OCI-LY7 (cell line): Measurements from ENCODE around the gene GGTLC1. TPM values are rescaled to one million over a fixed set of nuclear protein-coding genes. Genes with fewer than 3 reads are reported as not detected.

Source experiments
- BruUV-seq: library from RNA; stranded (reverse); fragments of 400-500 nt; replicated peaks from 2 replicates; lab custom pipeline; 2021; lab: Mats Ljungman, UMichigan
- CTCF ChIA-PET: fragments of 300-600 bp; sonication (Branson Sonifier 250); formaldehyde crosslinking; loops from one replicate; lab custom pipeline; 2022; ENCODE audit warnings: antibody characterized with exemption; ENCODE audit not compliant: unreplicated experiment; lab: Charles Lee
- POLR2A ChIA-PET: fragments of 300-600 bp; sonication (Branson Sonifier 250); formaldehyde crosslinking; loops from one replicate; lab custom pipeline; 2022; ENCODE audit warnings: antibody characterized with exemption; lab: Charles Lee
- DNase-seq: peaks from one replicate; pipeline ENCODE4 v3.0.0-alpha.2; 2015; ENCODE audit warnings: low spot score
- H2AFZ ChIP-seq: fragments of 200-600 bp; sonication (generic), shearing (Covaris generic); 2 replicates; pipeline ENCODE4 v1.6.1; 2014; ENCODE audit warnings: mild to moderate bottlenecking, antibody characterized with exemption, low read length, moderate library complexity
- H3K27ac ChIP-seq: fragments of 200-600 bp; sonication (generic); 2 replicates; pipeline ENCODE4 v1.5.1; 2014; ENCODE audit warnings: mixed run types, low read depth, mild to moderate bottlenecking, moderate library complexity, low read length, inconsistent platforms; ENCODE audit not compliant: poor library complexity, severe bottlenecking
- H3K36me3 ChIP-seq: fragments of 200-600 bp; sonication (generic); 2 replicates; pipeline ENCODE4 v1.6.1; 2014; ENCODE audit warnings: mild to moderate bottlenecking, antibody characterized with exemption, low read length, moderate library complexity, mixed read lengths; ENCODE audit not compliant: insufficient read depth
- H3K4me1 ChIP-seq: fragments of 200-600 bp; sonication (generic); 2 replicates; pipeline ENCODE4 v1.5.1; 2014; ENCODE audit warnings: mild to moderate bottlenecking, low read length; ENCODE audit not compliant: insufficient read depth, poor library complexity, severe bottlenecking
- H3K4me2 ChIP-seq: fragments of 200-600 bp; sonication (generic); 2 replicates; pipeline ENCODE4 v1.6.1; 2014; ENCODE audit warnings: mild to moderate bottlenecking, low read length
- H3K4me3 ChIP-seq: fragments of 200-600 bp; sonication (generic); 2 replicates; pipeline ENCODE4 v1.5.1; 2014; ENCODE audit warnings: mild to moderate bottlenecking, low read depth, low read length; ENCODE audit not compliant: poor library complexity, severe bottlenecking
- H3K79me2 ChIP-seq: fragments of 200-600 bp; sonication (generic); 2 replicates; pipeline ENCODE4 v1.6.1; 2016; ENCODE audit warnings: low read depth, mild to moderate bottlenecking, low read length, moderate library complexity, mixed read lengths; ENCODE audit not compliant: insufficient read depth
- H3K9me2 ChIP-seq: fragments of 200-600 bp; sonication (generic); 2 replicates; pipeline ENCODE4 v1.6.1; 2016; ENCODE audit warnings: mild to moderate bottlenecking, low read length, mixed read lengths; ENCODE audit not compliant: insufficient read depth
- H3K9me3 ChIP-seq: fragments of 200-600 bp; sonication (generic); 2 replicates; pipeline ENCODE4 v1.6.1; 2014; ENCODE audit warnings: mild to moderate bottlenecking, mixed run types, low read length, mixed read lengths
- H4K20me1 ChIP-seq: fragments of 200-600 bp; sonication (generic); 2 replicates; pipeline ENCODE4 v1.6.1; 2014; ENCODE audit warnings: mild to moderate bottlenecking, antibody characterized with exemption, low read length, moderate library complexity, mixed read lengths; ENCODE audit not compliant: insufficient read depth
- CTCF ChIP-seq: fragments of 200-600 bp; sonication (generic); conservative IDR thresholded peaks from 2 replicates; pipeline ENCODE4 v1.5.1; 2014; ENCODE audit warnings: mild to moderate bottlenecking, antibody characterized with exemption, low read length, moderate library complexity, mixed read lengths
- EZH2phosphoT487 ChIP-seq: fragments of 200-600 bp; sonication (generic); IDR thresholded peaks from 2 replicates; pipeline ENCODE4 v1.6.1; 2018; ENCODE audit warnings: low read depth, borderline replicate concordance, mild to moderate bottlenecking, mixed run types, antibody characterized with exemption, low read length, moderate library complexity, mixed read lengths
- intact Hi-C: fragments of 100-400 bp; cut with micrococcal nuclease; formaldehyde crosslinking; loops from one replicate; pipeline ENCODE4 v1.10.0; 2022; ENCODE audit not compliant: unreplicated experiment
- total RNA-seq, 2 experiments: library from RNA; depleted of rRNA in 1 of 2; stranded (reverse); fragments of >200 nt in 1 of 2; shearing (Covaris generic) in 1 of 2; gene quantifications; 2 replicates each; pipeline ENCODE4 v1.2.3, GENCODE V29; 2014 to 2022

GGTLC1 gene
- total RNA-seq, 2 experiments from 2014 or later: not detected

GRCh38 chr20:24006626-24007025, 18.0 kb upstream of the GGTLC1 start:
- no TSS peak for BruUV-seq
- intact Hi-C loops: no loop called here
- H3K27ac ChIP-seq: no peak overlapping the region
- ChIA-PET POLR2A (no interaction called here), CTCF (no interaction called here)
- no peaks in the 10 kb centered on the region for H4K20me1 ChIP-seq
- no peak overlapping the region for H2AFZ ChIP-seq
- H3K9me2 ChIP-seq: no peaks in the 10 kb centered on the region
- no peak overlapping the region for H3K4me2 ChIP-seq
- TF ChIP-seq CTCF (no peak), EZH2phosphoT487 (no peak)
- no peaks in the 10 kb centered on the region for H3K9me3 ChIP-seq
- no peaks in the 10 kb centered on the region for H3K79me2 ChIP-seq
- no peak for DNase-seq
- H3K36me3 ChIP-seq: no peaks in the 10 kb centered on the region
- peaks cover 10% of the 10 kb centered on the region for H3K4me1 ChIP-seq
- no peak overlapping the region for H3K4me3 ChIP-seq

GRCh38 chr20:24004471-24004870, 15.9 kb upstream of the GGTLC1 start:
- no peaks in the 10 kb centered on the region for H3K9me3 ChIP-seq
- ChIA-PET CTCF (no interaction called here), POLR2A (interaction anchor here (0.9 kb wide), 1 partner anchor 18 kb away, joined by 3 read pairs; no protein-coding TSS in a partner anchor)
- intact Hi-C loops: no loop called here
- H3K4me2 ChIP-seq: no peak overlapping the region
- H3K27ac ChIP-seq: no peak overlapping the region
- TF ChIP-seq CTCF (no peak), EZH2phosphoT487 (no peak)
- no peak for DNase-seq
- no peaks in the 10 kb centered on the region for H3K36me3 ChIP-seq
- H2AFZ ChIP-seq: no peak overlapping the region
- H3K9me2 ChIP-seq: no peaks in the 10 kb centered on the region
- H4K20me1 ChIP-seq: no peaks in the 10 kb centered on the region
- no peak overlapping the region for H3K4me3 ChIP-seq
- BruUV-seq: no TSS peak
- H3K4me1 ChIP-seq: peaks cover 11% of the 10 kb centered on the region
- no peaks in the 10 kb centered on the region for H3K79me2 ChIP-seq

DNA sequence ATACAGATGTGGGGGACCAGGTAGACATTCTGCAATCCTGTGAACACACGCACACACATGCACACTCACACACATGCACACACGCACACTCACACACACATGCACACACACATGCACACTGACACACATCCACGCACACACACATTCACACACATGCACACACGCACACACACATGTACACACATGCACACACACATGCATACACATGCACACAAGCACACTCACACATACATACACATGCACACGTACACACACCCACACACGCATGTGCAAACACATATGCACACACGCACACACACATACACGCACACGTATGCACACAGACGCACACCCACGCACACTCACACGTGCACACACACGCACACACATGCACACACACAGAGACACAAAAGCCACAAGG, 14.3 kb upstream of the GGTLC1 start:
- Histone ChIP-seq H3K4me1 (peaks cover 11% of the 10 kb centered on the region), H3K27ac (no peak overlapping the region), H3K36me3 (no peaks in the 10 kb centered on the region), H3K9me3 (no peaks in the 10 kb centered on the region), H2AFZ (no peak overlapping the region), H3K4me2 (no peak overlapping the region), H3K79me2 (no peaks in the 10 kb centered on the region), H4K20me1 (no peaks in the 10 kb centered on the region), H3K9me2 (no peaks in the 10 kb centered on the region), H3K4me3 (no peak overlapping the region)
- intact Hi-C loops: no loop called here
- ChIA-PET CTCF (interaction anchor here (0.6 kb wide), 1 partner anchor 113 kb away, joined by 3 read pairs; no protein-coding TSS in a partner anchor), POLR2A (no interaction called here)
- BruUV-seq: no TSS peak
- DNase-seq: no peak
- no peak for TF ChIP-seq CTCF
